A172 (cell line): ENCODE results near the gene KIDINS220. TPM values are rescaled to one million over a fixed set of nuclear protein-coding genes. Genes with fewer than 3 reads are reported as not detected.

Source experiments
- DNase-seq: peaks from one replicate; pipeline ENCODE4 v3.0.0-alpha.2; 2015; ENCODE audit warnings: low spot score
- total RNA-seq: library from RNA; depleted of rRNA; stranded (reverse); fragments of >200 nt; shearing (Covaris generic); gene quantifications from 2 replicates; pipeline ENCODE4 v1.2.3, GENCODE V29; 2014; rRNA removed

Gene KIDINS220
- total RNA-seq = 46.0 and 54.2 TPM in 2 replicates

DNA sequence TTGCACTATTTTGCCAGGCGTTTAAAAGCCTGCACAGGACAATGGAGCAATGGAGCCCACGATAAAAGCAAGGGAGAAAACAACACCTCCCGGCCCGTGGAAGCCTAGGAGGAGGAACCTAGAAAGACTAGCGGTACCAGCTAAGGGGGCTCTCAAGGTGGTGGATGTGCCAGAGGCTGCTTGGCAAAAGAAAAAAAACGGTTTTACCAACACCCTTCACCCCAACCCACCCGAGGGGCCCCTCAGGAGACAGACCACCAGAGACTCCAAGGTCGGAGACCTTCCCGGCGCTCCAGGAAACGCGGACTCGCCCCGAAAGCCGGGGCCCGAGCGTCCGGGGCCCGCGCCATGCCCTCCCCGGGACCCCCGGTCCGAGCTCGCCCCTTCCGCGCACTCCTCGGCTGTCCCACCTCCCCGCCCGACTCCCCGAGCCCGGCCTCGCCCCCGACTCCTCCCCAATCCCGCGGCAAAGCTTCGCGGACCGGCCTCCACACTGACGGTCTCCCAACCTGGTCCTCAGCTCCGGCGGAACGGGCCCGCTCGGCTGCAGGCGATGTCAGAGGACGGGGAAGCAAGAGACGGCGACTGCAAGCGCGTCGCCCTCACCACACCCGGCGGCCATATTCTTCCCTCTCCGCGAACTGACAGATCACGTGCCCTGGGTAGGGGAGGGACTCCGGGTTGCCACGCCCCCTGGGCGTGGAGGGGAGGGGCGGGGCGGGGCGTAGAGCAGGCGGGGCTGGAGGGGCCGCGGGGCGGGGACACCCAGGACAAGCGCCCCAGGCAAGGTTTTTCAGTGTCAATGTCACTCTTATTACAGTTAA, at the start of gene KIDINS220:
TSS of gene KIDINS220 (minus strand) at position 643 of the 824 bp plus-strand sequence. CDS start 10,520 bp downstream, outside the sequence.
- peak; percentile 63 for DNase-seq

DNA sequence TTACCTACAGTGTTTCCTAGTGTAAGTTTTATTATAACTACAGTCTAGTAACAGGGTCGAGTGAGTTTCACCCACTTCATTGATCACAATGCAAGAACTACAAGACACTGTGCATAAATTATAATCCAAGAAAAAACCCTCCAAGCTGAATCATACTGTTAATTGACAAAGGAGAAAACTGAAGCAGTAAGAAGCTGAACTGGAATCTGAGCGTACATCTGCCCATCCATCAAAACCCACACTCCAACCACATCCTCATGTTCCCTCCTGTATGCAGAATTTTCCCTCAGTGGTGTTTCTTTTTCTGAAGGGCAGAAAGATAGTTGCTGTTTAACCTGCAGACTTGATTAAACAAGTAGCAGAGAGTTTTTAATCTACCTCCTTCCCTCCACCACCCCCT, 49.5 kb upstream of the KIDINS220 start:
- no peak for DNase-seq

DNA sequence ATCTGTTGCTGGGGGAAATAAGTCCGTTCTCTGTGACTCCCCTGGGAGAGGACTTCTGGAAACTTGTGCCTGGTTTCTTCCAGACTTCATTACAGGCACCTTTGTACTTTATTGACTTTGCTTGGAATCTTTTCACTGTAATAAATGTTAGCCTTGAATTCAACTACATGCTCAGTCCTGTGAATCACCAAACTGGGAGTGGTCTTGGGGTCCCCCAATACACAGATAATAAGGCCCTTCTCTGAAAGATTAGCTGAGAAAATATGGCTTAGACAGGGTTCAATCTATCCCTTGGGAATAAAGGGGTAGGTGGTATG, 48.7 kb upstream of the KIDINS220 start:
- no peak for DNase-seq

DNA sequence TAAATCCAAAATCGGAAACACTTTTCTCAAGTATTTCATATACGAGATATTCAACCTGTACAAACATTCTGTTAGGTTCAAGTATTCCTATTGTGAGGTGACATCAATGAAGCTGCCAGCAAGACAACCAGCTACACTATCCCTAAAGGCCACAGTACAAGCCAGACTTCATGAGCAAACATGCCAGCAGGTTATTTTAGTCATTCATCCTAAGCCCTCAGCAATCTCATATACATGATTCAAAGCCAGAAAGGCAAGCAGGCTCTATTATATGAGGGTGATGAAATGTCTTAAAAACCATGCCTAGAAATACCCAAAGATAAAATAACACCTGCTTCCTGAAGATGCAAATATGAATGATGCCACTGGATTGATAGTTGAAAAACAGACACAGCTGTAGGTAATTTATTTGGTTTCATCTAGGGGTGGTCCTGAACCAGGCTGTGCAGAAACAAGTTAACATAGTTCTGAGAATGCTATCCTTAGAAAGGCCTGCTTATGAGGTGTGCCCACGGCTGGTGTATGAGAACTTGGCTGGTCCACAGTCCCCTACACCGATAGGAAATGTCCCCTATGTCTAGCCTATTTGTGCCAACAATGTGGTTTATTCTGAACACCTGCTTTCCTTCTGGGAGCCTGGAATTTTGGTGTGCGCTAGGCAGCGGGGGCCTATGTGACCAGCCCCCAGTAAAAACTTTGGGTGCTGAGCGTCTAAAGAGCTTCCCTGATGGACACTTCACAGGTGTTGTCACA, 48.2 kb upstream of the KIDINS220 start:
- DNase-seq = no peak

DNA sequence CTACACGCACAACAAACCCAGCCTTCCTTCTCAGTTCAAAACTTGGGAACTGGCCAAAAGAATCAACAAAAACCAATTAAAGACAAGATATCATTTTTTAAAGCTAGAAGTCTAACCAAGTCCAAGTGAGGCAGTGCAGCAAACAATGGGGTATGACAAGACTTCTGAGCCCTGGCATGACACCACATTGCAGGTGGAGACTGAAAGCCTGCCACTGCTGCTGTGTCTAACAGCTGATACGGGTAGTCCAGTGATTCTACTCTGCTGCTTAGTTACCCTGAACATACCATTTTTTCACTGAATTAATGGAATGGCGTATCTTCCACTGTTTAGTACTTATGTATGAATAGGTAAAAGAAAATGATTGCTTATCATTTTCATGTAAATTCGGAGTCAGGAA, 47.4 kb upstream of the KIDINS220 start:
- no peak for DNase-seq

DNA sequence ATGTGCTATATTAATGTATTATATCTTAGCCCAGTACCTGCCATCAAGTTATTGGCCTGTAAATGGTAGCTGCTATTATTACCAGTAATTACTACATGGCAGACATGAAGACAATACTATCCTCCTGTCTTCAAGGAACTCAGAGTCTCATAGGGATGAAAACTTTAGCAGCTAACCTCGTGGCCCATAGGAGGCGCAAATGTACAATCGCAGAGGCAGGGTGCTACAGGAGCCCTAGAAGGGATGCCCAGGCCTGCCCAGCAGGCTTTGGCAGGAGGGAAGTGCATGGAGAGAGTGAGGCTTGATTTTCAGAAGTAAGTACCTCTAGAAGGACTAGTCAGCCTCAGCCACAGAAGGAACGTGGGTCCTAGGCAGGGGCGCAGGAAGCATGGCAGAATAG, 44.7 kb upstream of the KIDINS220 start:
- no peak for DNase-seq

DNA sequence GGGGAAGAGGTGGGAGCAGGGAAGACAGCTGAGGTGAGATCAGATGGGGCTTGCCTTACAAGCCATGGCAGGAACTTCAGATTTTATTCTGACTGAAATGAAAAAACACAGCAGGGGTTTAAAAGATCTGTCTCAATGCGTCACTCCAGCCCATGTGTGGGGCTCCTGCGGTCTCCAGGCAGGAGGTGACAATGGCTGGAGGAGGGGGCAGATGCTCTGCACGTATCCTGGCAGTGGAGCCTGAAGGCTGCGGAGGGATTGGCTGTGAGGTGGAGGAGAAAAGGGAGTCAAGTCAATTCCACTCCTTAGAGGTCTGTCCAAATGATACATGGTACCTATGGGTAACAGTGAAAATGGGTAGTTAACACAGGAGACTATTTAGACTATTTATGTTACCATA, 40.5 kb upstream of the KIDINS220 start:
- no peak for DNase-seq

DNA sequence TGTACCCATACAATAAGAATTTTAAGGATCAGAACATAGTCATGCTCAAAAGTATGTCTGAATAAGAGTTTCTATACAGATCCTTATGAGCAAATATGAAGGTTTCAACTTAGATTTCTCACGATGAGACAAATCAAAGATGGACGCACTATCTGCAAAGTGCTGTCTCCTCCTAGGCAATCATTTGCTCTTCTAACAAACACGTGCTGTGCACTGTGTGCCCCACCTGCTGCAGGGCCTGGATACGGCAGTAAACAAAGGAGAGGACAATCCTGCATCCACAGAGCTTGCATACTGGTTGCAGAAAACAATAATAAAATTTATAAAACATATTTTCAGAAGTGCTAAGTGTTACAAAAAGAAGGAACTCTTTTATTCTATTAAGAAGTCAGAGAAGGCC, 39.9 kb upstream of the KIDINS220 start:
- no peak for DNase-seq

DNA sequence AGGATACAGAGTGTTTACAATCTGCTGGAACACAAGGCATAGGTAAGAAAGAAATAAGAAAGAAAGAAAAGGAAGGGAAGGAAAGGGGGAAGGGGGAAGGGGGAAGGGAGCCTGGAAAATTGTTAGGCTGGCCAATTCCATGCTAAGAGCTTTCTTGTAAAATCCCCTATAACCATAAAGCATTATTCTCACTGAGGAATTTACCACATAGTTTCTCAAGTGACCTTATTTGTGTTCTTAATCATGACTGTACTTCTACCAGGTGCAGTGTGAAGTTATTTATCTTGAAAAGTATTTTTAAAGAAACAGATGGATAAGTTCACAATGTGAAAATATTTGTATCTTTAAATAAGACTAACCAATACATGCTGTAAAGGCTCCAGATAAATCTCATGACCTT, 39.2 kb upstream of the KIDINS220 start:
- DNase-seq = no peak

DNA sequence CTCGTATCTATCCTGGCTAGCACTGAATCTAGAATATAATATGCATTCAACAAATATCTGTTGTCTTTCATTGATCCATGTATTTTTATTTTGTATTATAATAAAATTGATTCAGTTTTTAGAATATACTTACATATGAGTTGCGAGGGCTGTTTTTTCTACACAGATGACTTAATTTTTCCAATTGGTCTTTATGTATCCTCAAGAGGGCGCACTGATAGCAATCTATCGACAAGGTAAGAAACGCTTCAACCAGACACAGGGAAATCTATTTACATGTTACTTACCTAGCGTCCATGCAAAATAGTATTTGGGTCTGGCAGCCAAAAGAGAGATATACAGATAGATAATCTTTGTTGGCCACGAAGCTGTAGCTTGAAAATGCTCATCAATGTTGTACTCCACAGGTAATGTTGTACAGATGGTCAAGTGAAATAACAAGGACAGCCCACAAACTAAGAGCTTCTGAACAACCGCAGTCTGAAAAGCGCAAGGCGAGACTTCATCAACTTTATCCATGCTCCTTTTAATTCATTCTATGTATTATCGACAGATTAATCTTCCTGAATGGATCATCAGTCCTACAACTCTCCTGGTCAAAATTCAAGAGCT, 35.5 kb upstream of the KIDINS220 start:
- DNase-seq = peak; percentile 52

DNA sequence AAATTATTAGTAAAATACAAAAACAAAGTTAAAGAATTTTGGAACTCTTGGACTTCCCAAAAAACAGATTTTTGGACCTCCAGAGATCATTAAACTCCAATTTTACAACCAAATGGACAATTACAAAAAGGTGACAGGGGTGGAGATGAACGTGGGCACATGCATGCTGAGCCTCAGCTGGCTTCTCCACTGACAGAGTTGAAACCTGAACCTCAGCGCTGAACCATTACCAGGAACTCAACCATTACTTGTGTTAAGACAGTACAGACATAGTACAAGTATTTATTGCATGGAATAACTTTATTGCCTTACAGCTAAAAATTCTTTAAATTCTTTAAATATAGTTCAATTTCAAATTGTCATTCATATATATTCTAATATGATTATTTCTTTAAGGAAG, 33.0 kb upstream of the KIDINS220 start:
- no peak for DNase-seq

DNA sequence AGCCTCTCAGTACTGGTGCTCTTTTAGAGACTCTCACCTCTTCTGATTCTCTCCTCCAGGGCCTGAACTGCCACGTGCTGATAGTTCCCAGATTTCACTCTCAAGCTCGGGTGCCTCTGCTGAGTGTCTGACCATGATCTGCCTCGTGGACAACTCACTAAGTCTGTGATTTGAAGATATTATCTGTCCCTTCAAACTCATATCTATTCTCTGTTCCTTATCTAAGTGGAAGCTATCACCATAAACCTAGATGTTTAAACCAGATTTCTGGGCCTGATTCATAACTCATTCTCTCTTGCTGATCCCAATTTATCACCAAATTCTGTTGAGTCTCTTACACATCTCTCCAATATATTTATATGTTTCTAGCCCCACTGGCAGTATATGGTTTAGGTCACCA, 29.9 kb upstream of the KIDINS220 start:
- DNase-seq = no peak

DNA sequence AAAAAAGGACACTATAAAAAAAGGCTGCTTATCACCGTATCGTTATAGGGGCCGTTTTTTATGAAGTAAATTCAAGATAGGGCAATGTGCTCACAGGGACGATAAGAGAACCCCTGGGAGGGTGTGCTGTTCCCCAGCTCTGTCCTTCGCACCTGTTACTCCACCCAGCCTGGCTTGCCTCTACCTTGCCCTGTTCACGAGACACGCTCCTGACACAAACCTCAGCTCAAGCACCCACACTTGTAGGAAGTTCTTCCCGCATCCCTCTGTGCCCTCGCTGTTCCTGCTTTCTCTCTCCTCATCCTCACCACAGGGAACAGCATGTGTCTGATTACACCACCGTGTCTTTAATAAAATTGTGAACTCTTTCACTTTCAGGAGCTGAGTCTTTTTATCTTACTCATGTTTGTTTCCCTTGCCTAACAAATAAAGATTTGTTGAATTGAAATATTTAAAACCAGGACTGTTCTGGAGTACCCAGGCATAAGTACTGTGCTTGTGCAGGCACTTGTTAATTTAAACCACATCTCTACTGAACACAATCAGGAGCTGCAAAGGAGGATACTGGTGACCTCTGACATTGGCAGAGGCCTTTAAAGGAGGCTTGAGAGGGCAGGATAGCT, 26.0 kb upstream of the KIDINS220 start:
- no peak for DNase-seq

DNA sequence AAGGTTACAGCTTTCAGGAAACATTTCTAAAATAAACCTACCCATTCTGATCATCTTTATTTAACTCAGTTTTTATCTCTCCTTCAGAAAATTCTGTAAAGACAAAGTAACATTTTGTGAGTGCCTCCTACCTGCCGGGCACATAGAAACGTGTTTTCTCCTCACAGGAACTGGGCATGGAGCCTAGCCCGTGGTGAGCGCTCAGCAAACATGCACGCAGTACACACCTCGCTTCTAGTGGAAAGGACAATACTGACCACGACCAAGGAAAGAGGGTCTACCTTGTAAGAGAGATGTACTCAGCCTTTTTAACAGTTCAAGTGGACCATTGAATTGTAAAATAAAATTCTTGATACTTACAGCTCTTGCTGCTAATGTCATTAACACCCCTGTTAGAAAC, 24.8 kb upstream of the KIDINS220 start:
- DNase-seq = no peak

DNA sequence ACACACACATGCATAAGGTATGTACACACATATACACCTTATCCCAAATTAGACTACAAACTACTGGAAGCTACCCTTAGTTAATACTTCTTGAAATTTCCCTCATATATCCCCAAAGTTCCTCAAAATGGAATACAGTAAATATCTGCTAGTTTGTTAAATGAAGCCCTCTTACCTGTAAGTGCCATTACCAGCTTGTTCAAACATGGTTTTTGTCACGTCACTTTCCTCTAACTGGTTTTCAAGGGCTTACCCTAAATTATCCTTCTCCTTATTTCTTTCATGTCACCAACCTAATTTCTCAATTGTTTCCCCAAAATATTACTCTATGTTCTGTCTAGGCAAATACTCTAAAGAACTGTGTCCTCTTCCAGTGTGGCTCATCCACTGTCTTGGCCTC, 24.4 kb upstream of the KIDINS220 start:
- DNase-seq = no peak

DNA sequence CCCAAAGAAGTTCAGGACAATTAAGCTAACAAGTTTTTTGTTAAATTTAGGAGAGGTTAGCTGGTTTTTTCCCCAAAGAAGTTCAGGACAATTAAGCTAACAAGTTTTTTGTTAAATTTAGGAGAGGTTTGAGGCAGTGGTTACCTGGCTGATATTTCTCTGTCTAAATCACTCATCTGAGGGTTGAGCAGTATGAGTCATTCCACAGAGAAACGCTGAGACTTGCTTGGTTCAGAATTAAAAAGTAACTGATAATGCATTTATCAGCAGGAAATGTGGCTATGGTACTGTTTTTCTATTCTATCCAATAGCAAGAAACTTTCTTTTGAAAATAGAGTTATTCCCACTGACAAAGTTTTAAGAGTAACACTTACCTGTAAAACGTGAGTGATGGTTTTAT, 22.8 kb upstream of the KIDINS220 start:
- peak; percentile 31 for DNase-seq

DNA sequence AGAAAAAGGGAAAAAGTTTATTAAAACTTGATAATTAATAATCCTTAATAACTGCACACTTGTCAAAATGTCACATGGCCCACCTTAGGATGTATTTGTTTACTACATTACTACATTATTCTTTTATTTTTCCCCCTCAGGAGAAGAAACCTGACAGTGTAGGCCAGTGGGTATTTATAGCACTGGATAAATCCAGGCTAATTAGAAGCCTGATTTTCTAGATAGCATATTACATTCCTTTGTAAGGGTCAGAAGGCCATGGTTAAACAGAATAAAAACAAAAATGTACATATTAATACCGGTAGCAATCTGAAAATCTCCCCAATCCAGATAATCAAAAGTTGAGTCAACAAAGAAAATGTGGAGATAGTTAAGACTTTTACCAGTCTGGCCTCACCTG, 21.5 kb upstream of the KIDINS220 start:
- DNase-seq = no peak

DNA sequence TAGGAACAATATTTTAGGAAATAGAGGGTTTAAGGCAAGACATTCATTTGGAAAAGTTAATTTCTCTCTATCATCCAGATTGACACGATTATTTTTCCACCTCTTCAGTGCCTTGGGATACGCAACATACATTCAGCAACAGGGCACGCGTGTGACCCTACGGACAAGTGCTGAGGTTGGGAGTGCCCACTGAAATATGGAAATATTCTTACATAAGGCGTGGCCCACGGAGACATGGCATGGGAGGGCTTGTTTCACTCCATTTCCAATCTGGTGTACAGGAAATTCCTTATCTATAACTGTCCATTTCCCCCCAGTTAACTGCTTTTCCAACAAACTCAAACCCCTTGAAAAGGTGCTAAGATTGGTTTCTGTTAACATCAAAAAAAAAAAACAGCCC, 20.9 kb upstream of the KIDINS220 start:
- no peak for DNase-seq

DNA sequence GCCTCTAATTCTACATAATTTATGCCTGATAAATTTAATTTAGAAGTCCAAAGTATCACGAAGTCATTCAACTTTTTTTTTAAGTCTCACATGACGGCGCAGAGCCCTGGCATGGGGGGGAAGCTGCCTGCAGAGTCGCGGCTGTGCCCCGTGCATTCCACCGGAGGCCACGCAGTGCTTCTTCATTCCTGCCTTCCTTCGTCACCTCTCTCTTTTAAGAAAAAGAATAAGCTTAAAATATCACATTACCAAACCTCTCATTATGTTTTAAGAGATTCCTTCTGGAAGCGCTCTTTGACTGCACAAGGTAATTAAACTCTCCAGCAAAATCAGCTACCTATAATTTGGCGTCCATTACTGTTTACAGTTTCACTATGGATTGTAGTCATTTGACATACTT, 20.3 kb upstream of the KIDINS220 start:
- no peak for DNase-seq

DNA sequence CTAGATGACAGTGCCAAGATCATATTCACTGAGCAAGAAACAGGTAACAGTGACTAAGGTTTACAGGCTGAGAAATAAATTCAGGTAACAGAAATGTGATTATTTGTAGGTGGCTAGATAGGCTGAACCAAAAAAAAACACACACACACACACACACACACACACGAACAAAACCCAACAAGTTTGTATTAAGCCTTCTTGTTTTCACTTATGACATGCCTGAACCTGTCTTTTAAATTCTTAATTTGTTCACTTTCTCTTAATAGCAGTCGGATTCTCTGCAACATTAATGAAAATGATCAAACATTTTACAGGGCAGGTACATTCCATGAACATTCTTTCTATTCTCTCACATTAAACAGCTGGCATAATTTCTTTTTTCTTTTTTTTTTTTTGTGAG, 18.8 kb upstream of the KIDINS220 start:
- DNase-seq = no peak

DNA sequence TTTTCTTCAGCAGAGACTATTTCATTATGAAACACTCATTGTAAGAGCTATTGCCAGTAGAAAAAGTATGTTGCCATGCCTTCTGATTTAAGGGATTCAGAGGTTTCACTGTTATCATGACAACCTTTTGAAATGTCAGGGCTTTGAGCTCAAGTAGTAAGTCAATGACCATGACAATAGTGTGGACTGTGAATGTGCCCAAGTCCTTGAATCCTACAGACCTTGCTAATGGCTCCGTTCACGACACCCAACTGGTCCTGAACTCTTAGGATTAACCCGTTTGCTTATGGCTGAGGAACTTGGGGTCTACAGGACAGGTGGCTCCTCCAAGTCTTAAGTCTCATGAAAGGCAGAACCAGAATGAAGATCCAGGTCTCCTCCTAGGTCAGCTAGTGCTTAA, 17.6 kb upstream of the KIDINS220 start:
- no peak for DNase-seq

DNA sequence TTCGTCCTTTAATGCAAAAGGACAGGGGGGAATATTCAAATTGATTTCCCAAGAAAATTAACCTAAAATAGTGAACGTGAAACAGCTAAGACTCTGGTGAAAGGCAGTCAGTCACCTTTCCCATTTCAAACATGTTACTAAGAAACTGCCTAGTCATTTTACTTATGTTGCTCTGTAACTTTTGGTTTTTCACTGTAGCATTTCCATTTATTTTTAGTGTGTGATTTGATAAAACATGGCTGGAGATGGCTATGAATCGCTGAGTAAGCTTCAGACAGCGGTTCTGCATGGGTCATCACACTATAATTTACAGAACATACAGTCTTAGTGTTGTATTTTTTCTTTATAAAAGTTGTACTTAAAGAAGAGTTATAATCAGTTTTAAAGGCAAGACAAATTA, 16.0 kb upstream of the KIDINS220 start:
- no peak for DNase-seq
